GM20431 (cell line): ENCODE measurements around the gene C5.

ENCODE experiments used
- in situ Hi-C: fragments of 300-500 bp; cut with MseI, MboI; formaldehyde crosslinking; loops from one replicate; pipeline ENCODE4 v1.15.0; 2020; ENCODE audit warnings: low sequenced_read_pairs; ENCODE audit not compliant: unreplicated experiment

Gene C5

DNA sequence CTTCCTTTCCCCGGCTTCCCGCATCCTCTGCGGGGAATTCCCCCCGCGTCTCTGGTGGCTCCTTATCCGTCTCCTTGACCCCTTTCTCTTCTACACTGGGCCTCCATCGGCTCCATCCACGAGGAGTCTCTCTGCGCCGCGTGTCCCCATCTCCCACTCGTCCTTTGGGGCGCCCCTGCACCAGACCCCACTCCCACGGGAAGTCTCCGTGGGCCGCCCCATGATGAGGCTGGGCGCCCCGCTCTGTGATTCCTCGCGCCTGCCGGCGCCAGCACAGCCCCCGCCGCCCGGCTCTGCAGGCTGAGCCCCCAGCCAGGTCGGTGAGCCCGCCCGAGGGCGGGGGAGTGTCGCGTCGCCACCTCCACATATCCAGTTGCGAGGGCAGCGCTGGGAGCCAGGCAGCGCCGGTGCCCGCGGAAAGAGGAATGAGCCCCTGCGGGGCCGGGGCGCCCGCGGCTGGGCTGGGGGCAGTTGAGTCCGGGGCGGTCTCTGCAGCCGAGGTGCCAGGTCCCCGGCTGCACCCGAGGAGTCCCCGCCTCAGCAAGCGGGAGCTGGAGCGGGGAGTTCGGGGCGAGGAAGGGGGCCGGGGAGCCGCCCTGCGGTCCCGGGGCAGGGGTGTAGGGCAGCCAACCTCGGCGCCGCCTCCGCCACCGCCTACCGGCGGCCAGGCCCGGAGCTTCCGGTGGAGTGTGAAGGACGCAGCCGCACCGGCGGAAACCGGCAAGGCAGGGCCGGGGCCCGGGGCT, 121.4 kb downstream of the C5 start:
- in situ Hi-C loops, result no loop called here

DNA sequence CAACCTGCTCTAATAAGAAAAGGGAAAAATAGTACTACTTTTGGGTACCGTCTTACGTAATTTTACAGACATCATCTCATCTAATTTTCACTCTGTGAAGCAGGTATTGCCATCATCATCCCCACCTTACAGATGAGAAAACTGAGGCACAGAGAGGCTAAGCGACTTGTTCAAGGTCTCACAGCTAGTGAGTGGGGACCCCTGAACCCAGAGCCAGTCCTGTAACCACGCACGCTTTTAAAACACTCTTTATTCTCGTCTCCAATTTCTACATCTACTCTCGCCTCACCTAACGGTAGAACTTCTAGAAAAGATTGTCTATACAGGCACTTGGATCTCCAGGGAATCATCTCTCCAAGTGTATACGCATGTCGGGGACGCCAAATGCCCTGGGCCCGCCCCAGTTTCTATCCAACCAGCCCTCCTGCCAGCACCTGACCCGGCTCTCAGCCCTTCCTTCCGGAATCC, 122.0 kb downstream of the C5 start:
- in situ Hi-C loops, result no loop called here

GRCh38 chr9:120927269-120928014, 122.6 kb downstream of the C5 start:
- in situ Hi-C loops, result no loop called here

- in situ Hi-C loops, result no loop called here
These were observed 123.6 kb downstream of the C5 start, which contains the start of gene TRAF1 for GRCh38 chr9:120926397-120926928. Gene TRAF1 (minus strand): TSS chr9:120926796. CDS start chr9:120926075, 721 bp downstream.

GRCh38 chr9:120925535-120926396, 124.3 kb downstream of the C5 start:
- in situ Hi-C loops, result no loop called here

- in situ Hi-C loops, result no loop called here
These were observed 125.2 kb downstream of the C5 start for GRCh38 chr9:120924698-120925534.

DNA sequence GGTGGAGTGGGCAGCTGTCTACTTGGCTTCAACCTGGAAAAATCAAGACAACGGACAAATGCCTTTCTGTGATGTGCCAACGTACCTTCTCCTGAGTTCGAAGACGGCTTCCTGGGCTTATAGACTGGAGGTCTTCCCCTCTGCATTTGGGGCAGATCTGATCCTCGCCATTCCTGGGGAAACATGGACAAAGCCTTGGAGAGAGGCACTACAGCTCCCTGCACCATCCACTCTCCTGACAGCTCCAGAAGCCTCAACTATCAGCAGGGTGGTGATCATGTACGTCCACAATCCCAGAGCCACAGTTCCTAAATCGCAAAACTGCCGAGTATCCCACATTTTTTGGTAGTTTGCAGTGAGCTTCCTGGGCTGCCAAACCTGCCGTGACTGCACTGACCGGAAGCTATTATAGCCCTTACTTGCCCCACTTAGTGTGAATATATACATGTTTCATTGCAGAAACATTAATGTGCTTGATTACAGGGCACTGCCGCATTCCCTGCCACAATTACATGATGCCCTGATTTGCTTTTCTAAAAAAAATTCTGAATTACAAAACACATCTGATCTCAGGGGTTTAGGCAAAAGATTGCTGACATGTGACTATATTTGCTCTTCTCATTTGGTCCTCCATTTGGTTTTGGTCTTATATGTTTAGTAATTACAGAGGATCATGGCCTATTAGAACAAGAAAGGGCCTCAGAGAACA, 126.3 kb downstream of the C5 start:
- in situ Hi-C loops, result no loop called here

- in situ Hi-C loops, result no loop called here
These were observed 127.5 kb downstream of the C5 start for GRCh38 chr9:120922404-120923195.

GRCh38 chr9:120921661-120922181, 128.4 kb downstream of the C5 start:
- in situ Hi-C loops, result no loop called here

GRCh38 chr9:120920806-120921178, 129.3 kb downstream of the C5 start:
- in situ Hi-C loops, result no loop called here

- in situ Hi-C loops, result no loop called here
These were observed 130.0 kb downstream of the C5 start for GRCh38 chr9:120919843-120920805.

GRCh38 chr9:120918931-120919842, 130.9 kb downstream of the C5 start:
- in situ Hi-C loops, result no loop called here

- in situ Hi-C loops, result no loop called here
These were observed 131.9 kb downstream of the C5 start for GRCh38 chr9:120917929-120918762.

GRCh38 chr9:120916991-120917880, 132.8 kb downstream of the C5 start:
- in situ Hi-C loops, result no loop called here
